HL-60 (cell line): ENCODE measurements around the gene BIRC7.

ENCODE experiments used
- POLR2AphosphoS5 ChIP-seq: IDR thresholded peaks from 2 replicates; pipeline ENCODE4 v1.6.1; 2012; ENCODE audit warnings: low read depth
- REST ChIP-seq: IDR thresholded peaks from 2 replicates; pipeline ENCODE4 v1.6.1; 2012; ENCODE audit warnings: low read depth; ENCODE audit not compliant: insufficient replicate concordance
- SPI1 ChIP-seq: IDR thresholded peaks from 2 replicates; pipeline ENCODE4 v1.6.1; 2012; ENCODE audit warnings: low read depth, mild to moderate bottlenecking, borderline replicate concordance
- TF ChIP-seq, protein P1 (sequence below): IDR thresholded peaks from one replicate; pipeline ENCODE4 v1.5.1; 2011; ENCODE audit warnings: low read length, control low read depth, inconsistent platforms; ENCODE audit not compliant: insufficient read depth

- TF ChIP-seq, protein P1, sequence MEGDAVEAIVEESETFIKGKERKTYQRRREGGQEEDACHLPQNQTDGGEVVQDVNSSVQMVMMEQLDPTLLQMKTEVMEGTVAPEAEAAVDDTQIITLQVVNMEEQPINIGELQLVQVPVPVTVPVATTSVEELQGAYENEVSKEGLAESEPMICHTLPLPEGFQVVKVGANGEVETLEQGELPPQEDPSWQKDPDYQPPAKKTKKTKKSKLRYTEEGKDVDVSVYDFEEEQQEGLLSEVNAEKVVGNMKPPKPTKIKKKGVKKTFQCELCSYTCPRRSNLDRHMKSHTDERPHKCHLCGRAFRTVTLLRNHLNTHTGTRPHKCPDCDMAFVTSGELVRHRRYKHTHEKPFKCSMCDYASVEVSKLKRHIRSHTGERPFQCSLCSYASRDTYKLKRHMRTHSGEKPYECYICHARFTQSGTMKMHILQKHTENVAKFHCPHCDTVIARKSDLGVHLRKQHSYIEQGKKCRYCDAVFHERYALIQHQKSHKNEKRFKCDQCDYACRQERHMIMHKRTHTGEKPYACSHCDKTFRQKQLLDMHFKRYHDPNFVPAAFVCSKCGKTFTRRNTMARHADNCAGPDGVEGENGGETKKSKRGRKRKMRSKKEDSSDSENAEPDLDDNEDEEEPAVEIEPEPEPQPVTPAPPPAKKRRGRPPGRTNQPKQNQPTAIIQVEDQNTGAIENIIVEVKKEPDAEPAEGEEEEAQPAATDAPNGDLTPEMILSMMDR = no peak
- TF ChIP-seq SPI1 (no peak), REST (no peak), POLR2AphosphoS5 (no peak)
These were observed 2.9 kb downstream of the BIRC7 start for GRCh38 chr20:63238514-63239125.
